ENCODE data around the gene CA11.
"Not testable (repeated sequence)": the region's sequence is repeated elsewhere in the genome, so short reads cannot be mapped to it uniquely, and the experiment has no call there.

CA11 gene

GRCh38 chr19:48632692-48633147, 13.3 kb downstream of the CA11 start:
- no peak overlapping the region for H2AFZ ChIP-seq (ENCODE audit: low read length)
- no peaks in the 10 kb centered on the region for H3K79me2 ChIP-seq (ENCODE audit: low read length)
- no peak for TF ChIP-seq EZH2 (optimal IDR thresholded peaks at IDR 0.05; ENCODE audit: low read depth, low read length)
- TF ChIP-seq CTCF (IDR thresholded peaks at IDR 0.05; ENCODE audit: low read length), result no peak
- peak overlapping the region; percentile 22; the same call in 1 of the 2 replicates for H3K9ac ChIP-seq (ENCODE audit: low read length)
- no peak overlapping the region for H3K4me3 ChIP-seq (ENCODE audit: low read length)
- H3K9me2 ChIP-seq (replicated peaks; ENCODE audit: insufficient read depth, low read length), result no peaks in the 10 kb centered on the region
- H3K36me3 ChIP-seq (replicated peaks; ENCODE audit: insufficient read depth, low read length), result no peaks in the 10 kb centered on the region
- peak overlapping the region; percentile 83; the same call in 1 of the 2 replicates for H3K4me2 ChIP-seq (ENCODE audit: low read depth, low read length)
- no peaks in the 10 kb centered on the region for H3K9me3 ChIP-seq (replicated peaks; ENCODE audit: insufficient read depth, low read length)
- no peaks in the 10 kb centered on the region for H3K27me3 ChIP-seq (replicated peaks; ENCODE audit: insufficient read depth, low read length)
- peaks cover 35% of the 10 kb centered on the region for H3F3A ChIP-seq (ENCODE audit: insufficient read depth, low read length)
- DNase-seq, result peak; percentile 41
- H3K4me1 ChIP-seq (ENCODE audit: low read length), result peaks cover 26% of the 10 kb centered on the region
- H4K20me1 ChIP-seq (ENCODE audit: insufficient read depth, low read length), result no peaks in the 10 kb centered on the region
- H3K27ac ChIP-seq (ENCODE audit: low read length), result peak overlapping the region; percentile 72; the same call in 1 of the 2 replicates

DNA sequence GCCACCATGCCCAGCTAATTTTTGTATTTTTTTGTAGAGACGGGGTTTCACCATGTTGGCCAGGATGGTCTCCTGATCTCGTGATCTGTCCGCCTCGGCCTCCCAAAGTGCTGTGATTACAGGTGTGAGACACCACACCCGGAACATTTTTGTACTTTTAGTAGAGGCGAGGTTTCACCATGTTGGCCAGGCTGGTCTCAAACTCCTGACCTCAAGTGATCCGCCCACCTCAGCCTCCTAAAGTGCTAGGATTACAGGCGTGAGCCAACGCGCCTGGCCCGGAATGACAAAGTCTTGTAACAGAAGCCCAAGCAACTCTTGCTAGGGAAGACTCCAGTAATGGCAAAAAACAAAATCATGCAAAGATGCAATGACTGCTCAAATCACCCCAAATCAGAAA, 13.7 kb downstream of the CA11 start:
- not testable (repeated sequence) for H3K27me3 ChIP-seq (replicated peaks; ENCODE audit: insufficient read depth, low read length); H4K20me1 ChIP-seq (ENCODE audit: insufficient read depth, low read length); H3K9me2 ChIP-seq (replicated peaks; ENCODE audit: insufficient read depth, low read length); H3K4me3 ChIP-seq (ENCODE audit: low read length); H3K9me3 ChIP-seq (replicated peaks; ENCODE audit: insufficient read depth, low read length); H3K79me2 ChIP-seq (ENCODE audit: low read length); DNase-seq; H3K36me3 ChIP-seq (replicated peaks; ENCODE audit: insufficient read depth, low read length); H2AFZ ChIP-seq (ENCODE audit: low read length); H3K9ac ChIP-seq (ENCODE audit: low read length)
- H3K4me2 ChIP-seq (ENCODE audit: low read depth, low read length), result 0 out of 2 replicates have a peak overlapping the region, but pooled peaks have one; percentile 83
- peaks cover 26% of the 10 kb centered on the region for H3K4me1 ChIP-seq (ENCODE audit: low read length)
- H3F3A ChIP-seq (ENCODE audit: insufficient read depth, low read length), result peaks cover 35% of the 10 kb centered on the region
- peak overlapping the region; percentile 72; the same call in 1 of the 2 replicates for H3K27ac ChIP-seq (ENCODE audit: low read length)

DNA sequence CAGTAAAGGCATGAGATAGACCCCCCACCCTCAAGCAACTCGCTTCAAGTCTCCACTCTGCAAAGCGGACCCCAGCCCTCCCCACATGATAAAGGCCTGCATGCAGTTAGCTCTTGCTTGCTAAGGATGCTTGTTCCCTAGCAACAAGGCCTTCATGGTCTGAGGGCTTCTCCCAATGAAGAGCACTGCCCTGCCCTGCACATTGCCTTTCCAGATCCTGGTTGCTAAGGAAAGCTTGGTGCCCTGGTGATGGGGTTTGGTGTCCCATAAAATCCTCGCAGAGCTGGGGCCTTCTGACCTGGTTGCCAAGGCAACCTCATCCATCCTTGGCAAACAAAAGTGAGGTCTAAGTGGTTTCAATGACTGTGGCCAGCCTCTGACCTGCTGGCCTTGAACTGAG, 14.8 kb downstream of the CA11 start:
- H3K9me2 ChIP-seq (replicated peaks; ENCODE audit: insufficient read depth, low read length), result no peaks in the 10 kb centered on the region
- H3K9ac ChIP-seq (ENCODE audit: low read length), result no peak overlapping the region
- peaks cover 25% of the 10 kb centered on the region for H3F3A ChIP-seq (ENCODE audit: insufficient read depth, low read length)
- H3K4me1 ChIP-seq (ENCODE audit: low read length), result peaks cover 26% of the 10 kb centered on the region
- H3K4me2 ChIP-seq (ENCODE audit: low read depth, low read length), result no peak overlapping the region
- TF ChIP-seq CTCF (IDR thresholded peaks at IDR 0.05; ENCODE audit: low read length) (no peak), EZH2 (optimal IDR thresholded peaks at IDR 0.05; ENCODE audit: low read depth, low read length) (no peak), EZH2phosphoT487 (IDR thresholded peaks at IDR 0.05; ENCODE audit: low read length) (no peak)
- H3K27ac ChIP-seq (ENCODE audit: low read length), result no peak overlapping the region
- H3K27me3 ChIP-seq (replicated peaks; ENCODE audit: insufficient read depth, low read length), result no peaks in the 10 kb centered on the region
- H3K9me3 ChIP-seq (replicated peaks; ENCODE audit: insufficient read depth, low read length), result no peaks in the 10 kb centered on the region
- no peak overlapping the region for H3K4me3 ChIP-seq (ENCODE audit: low read length)
- no peaks in the 10 kb centered on the region for H4K20me1 ChIP-seq (ENCODE audit: insufficient read depth, low read length)
- H3K79me2 ChIP-seq (ENCODE audit: low read length), result no peaks in the 10 kb centered on the region
- no peak overlapping the region for H2AFZ ChIP-seq (ENCODE audit: low read length)
- DNase-seq, result no peak
- no peaks in the 10 kb centered on the region for H3K36me3 ChIP-seq (replicated peaks; ENCODE audit: insufficient read depth, low read length)

- Histone ChIP-seq H3K4me1 (ENCODE audit: low read length) (peaks cover 26% of the 10 kb centered on the region), H4K20me1 (ENCODE audit: insufficient read depth, low read length) (no peaks in the 10 kb centered on the region), H3K9me3 (replicated peaks; ENCODE audit: insufficient read depth, low read length) (no peaks in the 10 kb centered on the region), H3K9ac (ENCODE audit: low read length) (no peak overlapping the region), H3K4me3 (ENCODE audit: low read length) (no peak overlapping the region), H3K4me2 (ENCODE audit: low read depth, low read length) (no peak overlapping the region), H3K27me3 (replicated peaks; ENCODE audit: insufficient read depth, low read length) (no peaks in the 10 kb centered on the region), H3F3A (ENCODE audit: insufficient read depth, low read length) (peaks cover 25% of the 10 kb centered on the region), H3K36me3 (replicated peaks; ENCODE audit: insufficient read depth, low read length) (no peaks in the 10 kb centered on the region), H3K79me2 (ENCODE audit: low read length) (0 out of 2 replicates have a peak, but pooled peaks cover under 1% of the 10 kb centered on the region), H3K9me2 (replicated peaks; ENCODE audit: insufficient read depth, low read length) (no peaks in the 10 kb centered on the region), H3K27ac (ENCODE audit: low read length) (no peak overlapping the region), H2AFZ (ENCODE audit: low read length) (no peak overlapping the region)
- no peak for DNase-seq
- TF ChIP-seq EZH2 (optimal IDR thresholded peaks at IDR 0.05; ENCODE audit: low read depth, low read length) (no peak), EZH2phosphoT487 (IDR thresholded peaks at IDR 0.05; ENCODE audit: low read length) (no peak), CTCF (IDR thresholded peaks at IDR 0.05; ENCODE audit: low read length) (no peak)
Measured at GRCh38 chr19:48630296-48631063, 15.5 kb downstream of the CA11 start.
